D721Med (cell line): ENCODE measurements around the gene FAF2.

Source experiments
- DNase-seq: peaks from one replicate; pipeline ENCODE4 v3.0.0; 2011; ENCODE audit warnings: low spot score; ENCODE audit not compliant: insufficient read length
- FAIRE-seq: peaks from 2 replicates; lab custom pipeline; 2011; peaks lifted over from hg19 to GRCh38; lab: Jason Lieb, UNC
- CTCF ChIP-seq: IDR thresholded peaks from 2 replicates; pipeline ENCODE4 v1.5.1; 2012; ENCODE audit warnings: mild to moderate bottlenecking, control low read depth; ENCODE audit not compliant: insufficient read depth; ENCODE audit errors: missing control alignments

The FAF2 gene

GRCh38 chr5:176463113-176463764, 15.1 kb downstream of the FAF2 start:
- DNase-seq: no peak
- no peak for FAIRE-seq
- no peak for TF ChIP-seq CTCF

GRCh38 chr5:176466245-176466871, 18.2 kb downstream of the FAF2 start:
- FAIRE-seq (peak; percentile 51), DNase-seq (peak; percentile 30)
- no peak for TF ChIP-seq CTCF

GRCh38 chr5:176469296-176469695, 21.1 kb downstream of the FAF2 start:
- TF ChIP-seq CTCF: no peak
- DNase-seq (no peak), FAIRE-seq (no peak)

- no peak for FAIRE-seq
- no peak for DNase-seq
- TF ChIP-seq CTCF: no peak
Measured at GRCh38 chr5:176470539-176470938, 22.4 kb downstream of the FAF2 start.

GRCh38 chr5:176471098-176471497, 22.9 kb downstream of the FAF2 start:
- no peak for TF ChIP-seq CTCF
- no peak for FAIRE-seq
- no peak for DNase-seq

GRCh38 chr5:176473335-176474006, 25.3 kb downstream of the FAF2 start:
- TF ChIP-seq CTCF: no peak
- no peak for DNase-seq
- no peak for FAIRE-seq

GRCh38 chr5:176474476-176474875, 26.3 kb downstream of the FAF2 start:
- FAIRE-seq: no peak
- no peak for TF ChIP-seq CTCF
- DNase-seq: no peak
